Measurements from ENCODE around the gene PAPSS2. TPM values are rescaled to one million over a fixed set of nuclear protein-coding genes. Genes with fewer than 3 reads are reported as not detected.
A peak's percentile ranks its signal among the peaks of the same experiment; 100 is the strongest.
"Not testable (repeated sequence)": the region's sequence is repeated elsewhere in the genome, so short reads cannot be mapped to it uniquely, and the experiment has no call there.

Gene PAPSS2
- total RNA-seq, 1 donor from 2014 or later, result 210 TPM

DNA sequence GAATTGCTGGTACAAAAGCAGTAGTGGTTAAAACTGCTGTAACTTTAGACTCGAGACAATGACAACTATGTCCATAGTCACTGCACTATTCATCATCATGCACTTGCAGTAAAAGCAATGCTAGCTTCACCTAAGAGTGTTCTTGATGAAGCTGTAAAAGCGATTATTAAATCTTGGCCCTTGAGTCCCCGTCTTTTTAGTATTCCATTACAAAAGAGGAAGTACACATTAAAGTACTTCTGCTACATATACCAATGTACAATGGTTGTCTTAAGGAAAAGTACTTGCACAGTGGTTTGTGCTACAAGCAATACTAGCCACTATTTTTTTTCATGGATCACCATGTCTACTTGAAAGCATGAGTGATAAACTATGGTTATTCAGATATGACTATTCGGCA lies 80.0 kb downstream of the PAPSS2 start:
- Histone ChIP-seq H3K27me3 (no peaks in the 10 kb centered on the region), H3K27ac (no peak overlapping the region), H3K4me1 (peaks cover 20% of the 10 kb centered on the region), H3K4me3 (no peak overlapping the region), H3K36me3 (peaks cover 31% of the 10 kb centered on the region), H3K9me3 (no peaks in the 10 kb centered on the region)
- DNase-seq, result no peak
- intact Hi-C loops (cut with DNase I), result loop anchor here (10.0 kb wide), 1 partner anchor 205 kb away; no protein-coding TSS in a partner anchor
- TF ChIP-seq, protein P1, sequence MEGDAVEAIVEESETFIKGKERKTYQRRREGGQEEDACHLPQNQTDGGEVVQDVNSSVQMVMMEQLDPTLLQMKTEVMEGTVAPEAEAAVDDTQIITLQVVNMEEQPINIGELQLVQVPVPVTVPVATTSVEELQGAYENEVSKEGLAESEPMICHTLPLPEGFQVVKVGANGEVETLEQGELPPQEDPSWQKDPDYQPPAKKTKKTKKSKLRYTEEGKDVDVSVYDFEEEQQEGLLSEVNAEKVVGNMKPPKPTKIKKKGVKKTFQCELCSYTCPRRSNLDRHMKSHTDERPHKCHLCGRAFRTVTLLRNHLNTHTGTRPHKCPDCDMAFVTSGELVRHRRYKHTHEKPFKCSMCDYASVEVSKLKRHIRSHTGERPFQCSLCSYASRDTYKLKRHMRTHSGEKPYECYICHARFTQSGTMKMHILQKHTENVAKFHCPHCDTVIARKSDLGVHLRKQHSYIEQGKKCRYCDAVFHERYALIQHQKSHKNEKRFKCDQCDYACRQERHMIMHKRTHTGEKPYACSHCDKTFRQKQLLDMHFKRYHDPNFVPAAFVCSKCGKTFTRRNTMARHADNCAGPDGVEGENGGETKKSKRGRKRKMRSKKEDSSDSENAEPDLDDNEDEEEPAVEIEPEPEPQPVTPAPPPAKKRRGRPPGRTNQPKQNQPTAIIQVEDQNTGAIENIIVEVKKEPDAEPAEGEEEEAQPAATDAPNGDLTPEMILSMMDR (IDR thresholded peaks at IDR 0.05), result no peak
- no peak for ATAC-seq

DNA sequence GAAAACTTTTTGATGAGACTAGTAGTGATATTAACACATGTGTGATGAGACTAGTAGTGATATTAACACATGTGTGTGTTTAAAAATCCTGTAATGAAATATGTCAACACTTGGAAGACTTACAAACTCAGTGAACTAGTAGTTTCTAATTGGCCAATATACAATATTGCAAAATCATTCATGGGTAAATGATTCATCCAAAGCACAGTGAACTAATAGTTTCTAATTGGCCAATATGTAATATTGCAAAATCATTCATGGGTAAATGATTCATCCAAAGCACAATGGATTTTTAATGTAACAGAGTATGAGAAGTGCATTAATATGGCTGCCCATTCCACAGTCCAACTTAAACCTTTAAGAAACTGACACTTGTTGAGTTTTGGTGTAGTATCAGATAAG lies 80.6 kb downstream of the PAPSS2 start:
- H3K4me1 ChIP-seq, result peaks cover 14% of the 10 kb centered on the region
- DNase-seq (no peak), ATAC-seq (peak; percentile 58)
- H3K27me3 ChIP-seq, result no peaks in the 10 kb centered on the region
- no peaks in the 10 kb centered on the region for H3K9me3 ChIP-seq
- H3K4me3 ChIP-seq, result no peak overlapping the region
- TF ChIP-seq, protein P1 (IDR thresholded peaks at IDR 0.05), result no peak
- H3K36me3 ChIP-seq, result peaks cover 36% of the 10 kb centered on the region
- H3K27ac ChIP-seq, result peak overlapping the region; percentile 5
- intact Hi-C loops (cut with DNase I), result no loop called here

GRCh38 chr10:87742992-87743610 lies 83.4 kb downstream of the PAPSS2 start:
- DNase-seq, result peak; percentile 71

DNA sequence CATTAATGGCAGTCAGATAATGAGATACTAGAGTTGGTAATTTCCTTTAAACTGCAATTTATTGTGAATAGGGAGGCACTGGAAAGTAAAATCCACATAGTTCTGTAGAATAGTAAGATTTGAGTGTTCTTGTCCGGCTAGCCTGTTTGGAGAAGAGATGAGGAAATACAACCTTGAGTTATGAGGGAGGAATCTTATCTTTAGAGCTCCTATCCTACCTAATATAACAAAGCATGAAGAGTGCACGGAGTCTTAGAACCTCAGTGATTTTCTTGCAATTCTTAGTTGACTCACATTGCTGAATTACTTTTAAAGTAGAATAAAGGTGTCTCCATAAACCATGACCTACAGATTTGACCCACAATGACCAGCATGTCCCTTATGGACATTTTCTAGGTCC lies 84.9 kb downstream of the PAPSS2 start:
- TF ChIP-seq, protein P1 (IDR thresholded peaks at IDR 0.05), result no peak
- Histone ChIP-seq H3K9me3 (no peaks in the 10 kb centered on the region), H3K4me1 (peaks cover 11% of the 10 kb centered on the region), H3K27me3 (no peaks in the 10 kb centered on the region), H3K4me3 (no peak overlapping the region), H3K27ac (no peak overlapping the region), H3K36me3 (peaks cover 70% of the 10 kb centered on the region)
- ATAC-seq, result no peak
- no peak for DNase-seq
- intact Hi-C loops (cut with DNase I), result no loop called here

More at GRCh38 chr10:87742992-87743610, 83.4 kb downstream of the PAPSS2 start:
- ATAC-seq, result peak; percentile 75
- H3K4me1 ChIP-seq, result peaks cover 14% of the 10 kb centered on the region
- H3K4me3 ChIP-seq; H3K9me3 ChIP-seq; H3K27ac ChIP-seq; H3K27me3 ChIP-seq; intact Hi-C loops (cut with DNase I): not testable (repeated sequence)
- peaks cover 62% of the 10 kb centered on the region for H3K36me3 ChIP-seq

DNA sequence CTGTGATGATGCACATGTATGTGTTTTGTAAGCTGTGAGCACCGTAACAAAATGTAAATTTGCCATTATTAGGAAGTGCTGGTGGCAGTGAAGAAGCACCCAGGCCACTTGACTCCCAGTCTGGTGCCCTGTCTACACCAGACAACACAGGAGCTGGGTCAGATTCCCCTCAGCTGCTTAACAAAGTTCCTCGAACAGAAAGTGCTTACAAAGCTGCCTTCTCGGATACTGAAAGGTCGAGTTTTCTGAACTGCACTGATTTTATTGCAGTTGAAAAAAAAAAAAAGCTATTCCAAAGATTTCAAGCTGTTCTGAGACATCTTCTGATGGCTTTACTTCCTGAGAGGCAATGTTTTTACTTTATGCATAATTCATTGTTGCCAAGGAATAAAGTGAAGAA lies 87.2 kb downstream of the PAPSS2 start:
- Histone ChIP-seq H3K27ac (no peak overlapping the region), H3K4me1 (no peaks in the 10 kb centered on the region), H3K9me3 (no peaks in the 10 kb centered on the region), H3K4me3 (no peak overlapping the region), H3K36me3 (peaks cover 60% of the 10 kb centered on the region), H3K27me3 (no peaks in the 10 kb centered on the region)
- ATAC-seq (no peak), DNase-seq (no peak)
- TF ChIP-seq, protein P1 (IDR thresholded peaks at IDR 0.05), result no peak
- intact Hi-C loops (cut with DNase I), result no loop called here

DNA sequence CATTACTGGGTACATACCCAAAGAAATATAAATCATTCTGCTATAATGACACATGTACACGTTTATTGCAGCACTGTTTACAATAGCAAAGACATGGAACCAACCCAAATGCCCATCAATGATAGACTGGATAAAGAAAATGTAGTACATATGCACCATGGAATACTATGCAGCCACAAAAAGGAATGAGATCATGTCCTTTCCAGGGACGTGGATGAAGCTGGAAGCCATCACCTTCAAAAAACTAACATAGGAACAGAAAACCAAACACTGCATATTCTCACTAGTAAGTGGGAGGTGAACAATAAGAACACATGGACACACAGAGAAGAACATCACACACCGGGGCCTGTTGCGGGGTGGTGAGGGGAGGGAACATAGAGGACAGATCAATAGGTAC lies 88.6 kb downstream of the PAPSS2 start:
- intact Hi-C loops (cut with DNase I); DNase-seq; H3K4me1 ChIP-seq; H3K27me3 ChIP-seq; ATAC-seq; H3K4me3 ChIP-seq; H3K27ac ChIP-seq; H3K9me3 ChIP-seq: not testable (repeated sequence)
- peaks cover 62% of the 10 kb centered on the region for H3K36me3 ChIP-seq

All from upper lobe of right lung (tissue), 1 donor.